NCI-H1436 (cell line): Measurements from ENCODE around the gene PLCB1.
A peak's percentile ranks its signal among the peaks of the same experiment; 100 is the strongest.

Experiments
- DNase-seq: peaks from one replicate; lab custom pipeline; 2025; lab: John Stamatoyannopoulos, UW

The PLCB1 gene

GRCh38 chr20:8301655-8302054, 169.6 kb downstream of the PLCB1 start:
- no peak for DNase-seq

GRCh38 chr20:8303651-8304050, 171.6 kb downstream of the PLCB1 start:
- DNase-seq, result no peak

- no peak for DNase-seq
Observed at GRCh38 chr20:8304124-8304816, 172.2 kb downstream of the PLCB1 start.

GRCh38 chr20:8305449-8305978, 173.4 kb downstream of the PLCB1 start:
- DNase-seq, result peak; percentile 40

- DNase-seq, result no peak
Observed at GRCh38 chr20:8306937-8307336, 174.9 kb downstream of the PLCB1 start.

GRCh38 chr20:8309634-8310033, 177.6 kb downstream of the PLCB1 start:
- peak; percentile 14 for DNase-seq

- DNase-seq, result no peak
Observed at GRCh38 chr20:8310618-8311017, 178.6 kb downstream of the PLCB1 start.

- no peak for DNase-seq
Observed at GRCh38 chr20:8313073-8313472, 181.0 kb downstream of the PLCB1 start.

GRCh38 chr20:8315639-8316573, 183.8 kb downstream of the PLCB1 start:
- peak; percentile 4 for DNase-seq

- DNase-seq, result no peak
Observed at GRCh38 chr20:8317448-8317847, 185.4 kb downstream of the PLCB1 start.

- DNase-seq, result no peak
Observed at GRCh38 chr20:8318965-8319625, 187.0 kb downstream of the PLCB1 start.

GRCh38 chr20:8320306-8320705, 188.2 kb downstream of the PLCB1 start:
- DNase-seq, result no peak

- no peak for DNase-seq
Observed at GRCh38 chr20:8321001-8321400, 188.9 kb downstream of the PLCB1 start.

GRCh38 chr20:8322662-8323217, 190.7 kb downstream of the PLCB1 start:
- no peak for DNase-seq

- DNase-seq, result no peak
Observed at GRCh38 chr20:8326191-8326590, 194.1 kb downstream of the PLCB1 start.

- DNase-seq, result no peak
Observed at GRCh38 chr20:8326899-8327298, 194.8 kb downstream of the PLCB1 start.

- no peak for DNase-seq
Observed at GRCh38 chr20:8328189-8328588, 196.1 kb downstream of the PLCB1 start.

- no peak for DNase-seq
Observed at GRCh38 chr20:8330319-8330784, 198.3 kb downstream of the PLCB1 start.

- no peak for DNase-seq
Observed at GRCh38 chr20:8330785-8331695, 199.0 kb downstream of the PLCB1 start.

- no peak for DNase-seq
Observed at GRCh38 chr20:8331740-8332412, 199.8 kb downstream of the PLCB1 start.
